DMS153 treated with DMSO at 0.1 percent for 48 hours (cell line): Measurements from ENCODE around the gene ZNF691.
A peak's percentile ranks its signal among the peaks of the same experiment; 100 is the strongest.
"Not testable (repeated sequence)": the region's sequence is repeated elsewhere in the genome, so short reads cannot be mapped to it uniquely, and the experiment has no call there.

ENCODE experiments used
- DNase-seq: peaks from one replicate; lab custom pipeline; 2025; ENCODE audit not compliant: unreplicated experiment; lab: John Stamatoyannopoulos, UW

Gene ZNF691, protein sequence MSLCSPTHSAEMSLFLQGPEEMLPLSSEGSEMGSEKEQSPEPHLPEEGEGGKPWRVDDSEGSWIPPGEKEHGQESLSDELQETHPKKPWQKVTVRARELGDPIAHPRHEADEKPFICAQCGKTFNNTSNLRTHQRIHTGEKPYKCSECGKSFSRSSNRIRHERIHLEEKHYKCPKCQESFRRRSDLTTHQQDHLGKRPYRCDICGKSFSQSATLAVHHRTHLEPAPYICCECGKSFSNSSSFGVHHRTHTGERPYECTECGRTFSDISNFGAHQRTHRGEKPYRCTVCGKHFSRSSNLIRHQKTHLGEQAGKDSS

DNA sequence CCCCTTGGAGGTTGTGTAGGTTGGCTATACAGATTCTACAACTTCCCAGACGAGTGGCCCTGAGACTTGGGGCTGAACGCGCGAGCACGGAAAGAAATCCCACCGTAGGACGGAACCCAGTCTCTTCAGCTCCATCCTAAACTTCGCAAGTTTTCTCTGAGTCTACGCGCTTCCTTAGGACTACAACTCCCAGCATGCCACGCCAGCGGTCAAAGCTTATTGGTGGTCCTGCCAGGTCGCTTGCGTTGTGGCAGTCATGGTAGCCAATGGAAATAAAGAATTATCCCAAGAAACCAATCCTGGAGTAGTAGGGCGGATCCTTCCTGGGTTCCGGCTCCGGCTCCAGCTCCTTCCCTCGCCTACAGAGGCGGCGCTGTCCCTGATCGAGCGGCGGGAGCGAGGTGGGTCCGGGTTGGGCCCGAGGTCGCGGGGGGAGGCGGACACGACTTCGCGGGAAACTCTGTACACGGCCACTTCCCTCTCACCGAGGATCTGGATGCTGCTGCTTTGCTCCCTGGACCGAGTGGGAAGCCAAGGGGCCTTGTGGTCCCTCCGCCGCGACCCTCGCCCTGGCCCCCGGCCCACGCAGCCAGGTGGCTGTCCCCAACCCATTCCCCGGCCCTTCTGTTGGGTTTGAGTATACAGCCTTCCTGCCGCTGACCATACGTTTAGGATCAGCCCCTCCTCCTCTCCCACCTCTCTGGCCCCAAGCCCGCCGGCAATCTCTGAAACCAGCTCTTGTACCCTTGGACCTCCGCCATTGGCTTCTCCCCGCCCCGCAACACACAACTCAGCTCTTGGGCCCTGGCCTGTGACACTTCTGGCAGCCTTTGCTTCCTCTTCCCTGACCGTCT, at the start of gene ZNF691:
Gene ZNF691 (plus strand): TSS at position 357 of the 854 bp plus-strand sequence. CDS start 3,046 bp downstream, outside the sequence.
- DNase-seq, result peak; percentile 98

- DNase-seq, result no peak
Measured at GRCh38 chr1:42797414-42797813, 49.0 kb upstream of the ZNF691 start.

DNA sequence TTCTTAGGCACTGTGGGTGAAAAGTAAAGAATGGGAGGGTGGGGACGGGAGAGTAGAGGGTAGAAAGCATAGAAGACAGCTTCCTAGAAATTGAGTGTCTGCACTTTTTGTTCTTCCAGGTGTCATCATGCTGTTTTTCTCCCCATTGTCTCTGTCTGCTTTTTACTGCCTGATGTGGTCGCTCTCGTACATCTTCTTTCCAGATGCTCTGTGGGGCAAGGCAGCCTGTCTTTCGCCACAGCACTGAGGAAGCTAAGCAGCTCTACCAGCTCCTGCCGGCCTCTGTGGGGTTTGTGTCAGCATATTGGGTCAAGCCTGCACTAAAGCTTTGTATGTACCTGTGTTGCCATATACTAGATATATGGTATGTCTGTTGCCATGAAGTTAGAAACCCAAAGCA, 48.4 kb upstream of the ZNF691 start:
- DNase-seq, result no peak

DNA sequence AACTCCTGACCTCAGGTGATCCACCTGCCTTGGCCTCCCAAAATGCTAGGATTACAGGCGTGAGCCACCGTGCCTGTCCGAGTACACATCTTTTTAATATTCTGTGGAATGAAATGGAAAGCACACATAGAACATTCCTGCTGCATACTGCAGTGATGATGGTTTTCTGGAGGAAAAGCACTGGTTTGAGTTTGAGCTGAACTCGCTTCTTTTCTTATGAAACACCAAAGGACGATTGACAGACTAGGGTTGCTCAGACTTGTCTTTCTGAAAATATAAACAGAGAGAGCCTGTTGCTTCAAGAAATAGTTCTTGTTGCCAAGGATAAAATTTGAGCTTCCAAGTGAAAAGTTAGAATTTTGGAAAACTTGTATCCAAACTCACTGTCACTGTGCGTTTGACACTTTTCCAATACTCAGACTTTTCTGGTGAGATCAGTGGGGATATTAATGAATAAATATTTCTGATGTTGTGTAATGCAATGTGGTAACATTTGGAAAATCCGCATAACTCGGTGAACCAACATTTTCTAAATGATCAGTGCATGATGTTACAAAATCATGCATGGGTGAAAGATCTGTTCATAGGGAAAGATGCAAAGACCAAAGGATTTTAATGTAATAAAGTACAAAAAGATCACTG, 44.5 kb upstream of the ZNF691 start:
- no peak for DNase-seq

DNA sequence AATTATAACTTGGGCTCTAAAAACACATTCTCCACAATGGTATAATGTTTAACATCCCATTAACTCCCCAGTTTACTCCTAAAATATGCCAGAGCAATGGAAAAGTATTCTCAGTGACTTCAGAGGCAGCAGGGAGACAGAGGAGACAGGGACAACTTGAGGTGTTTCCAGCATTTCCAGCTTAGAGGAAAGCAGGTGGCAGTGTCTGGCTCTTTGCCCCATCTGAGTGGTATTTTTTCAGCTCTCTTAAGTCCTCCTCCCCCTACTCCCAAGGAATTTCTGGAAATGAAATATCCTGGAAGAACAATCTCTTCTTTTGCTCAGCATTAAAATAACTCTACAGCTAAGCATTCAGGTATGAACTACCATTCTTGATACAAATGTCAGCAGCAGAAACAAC, 40.2 kb upstream of the ZNF691 start:
- no peak for DNase-seq

DNA sequence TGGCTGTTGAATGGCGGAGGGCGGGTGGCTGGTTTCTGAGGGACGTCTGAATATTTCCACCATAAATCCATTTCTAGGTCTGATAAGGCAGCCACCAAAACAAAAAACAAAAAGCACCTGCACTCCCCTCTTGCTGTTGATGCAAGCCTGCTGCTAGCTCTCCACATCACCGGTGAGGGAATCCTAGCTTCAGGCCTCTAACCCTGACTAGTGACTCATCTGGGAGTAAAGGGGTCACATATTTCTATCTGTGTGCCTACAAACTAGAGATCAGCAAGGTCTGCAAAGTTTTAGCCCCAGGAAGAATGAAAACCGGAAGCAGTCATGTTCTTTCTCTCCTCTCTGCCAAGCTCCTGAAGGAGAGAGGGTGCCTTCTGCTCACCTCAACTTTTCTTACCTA, 39.8 kb upstream of the ZNF691 start:
- DNase-seq, result no peak

DNA sequence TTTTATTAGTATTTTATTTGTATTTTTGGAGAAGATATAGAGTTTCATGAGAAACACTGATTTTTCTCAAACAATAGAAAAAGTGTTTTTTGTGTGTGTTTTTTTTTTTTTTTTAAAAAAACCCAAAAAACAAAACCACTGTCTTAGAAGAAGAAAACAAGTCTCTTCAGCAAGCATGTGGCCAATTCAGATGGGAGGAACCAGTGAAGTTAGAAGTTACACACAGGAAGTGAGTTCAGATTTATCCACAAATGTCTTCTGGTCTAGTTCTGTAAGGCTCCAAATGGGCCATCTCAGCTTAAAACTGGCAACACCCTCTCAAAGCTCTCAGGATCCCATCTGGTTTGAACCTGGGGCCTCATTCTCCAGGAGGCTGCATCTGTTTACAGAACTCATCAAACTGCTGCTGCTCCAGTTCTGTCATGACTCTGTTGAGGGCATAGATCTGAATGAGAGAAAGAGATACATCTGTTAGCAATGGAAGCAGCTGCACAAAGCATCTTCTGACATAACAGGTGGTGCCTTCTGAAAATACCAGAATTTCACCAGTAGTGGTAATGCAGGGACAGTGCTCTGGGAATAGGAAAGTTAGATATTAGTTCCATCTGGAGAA, 39.3 kb upstream of the ZNF691 start:
- no peak for DNase-seq

GRCh38 chr1:42814815-42815214, 31.6 kb upstream of the ZNF691 start:
- DNase-seq, result not testable (repeated sequence)

DNA sequence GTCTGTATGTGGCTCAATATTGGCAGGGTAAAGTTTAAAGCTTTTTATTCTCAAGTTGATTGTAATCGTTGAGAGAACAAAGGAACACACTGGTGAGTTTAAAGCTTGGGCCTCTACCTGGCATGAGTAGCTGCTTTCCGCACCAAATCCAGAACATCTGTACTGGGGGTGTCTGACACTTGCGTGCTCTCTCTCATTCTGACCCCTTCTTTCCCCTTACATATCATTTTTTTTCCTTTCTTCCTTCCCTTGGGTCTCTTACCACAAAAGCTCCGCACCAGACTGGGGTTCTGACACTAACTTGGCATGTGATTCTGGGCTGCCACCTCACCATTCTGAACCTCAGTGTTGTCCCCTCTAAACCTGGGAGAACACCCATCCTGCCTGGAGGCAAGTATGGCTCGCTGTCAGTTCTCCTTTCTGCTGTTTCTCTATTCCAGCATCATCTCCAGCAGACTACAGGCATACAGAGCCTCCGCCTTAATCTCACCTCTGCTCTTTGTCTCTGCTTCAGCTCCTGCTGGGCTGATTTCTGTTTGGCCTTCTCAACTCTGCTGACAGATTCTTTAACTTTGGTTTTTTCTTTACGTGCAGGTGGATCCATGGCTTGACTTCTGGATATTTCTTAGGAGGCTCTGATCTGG, 30.4 kb upstream of the ZNF691 start:
- DNase-seq, result peak; percentile 83

DNA sequence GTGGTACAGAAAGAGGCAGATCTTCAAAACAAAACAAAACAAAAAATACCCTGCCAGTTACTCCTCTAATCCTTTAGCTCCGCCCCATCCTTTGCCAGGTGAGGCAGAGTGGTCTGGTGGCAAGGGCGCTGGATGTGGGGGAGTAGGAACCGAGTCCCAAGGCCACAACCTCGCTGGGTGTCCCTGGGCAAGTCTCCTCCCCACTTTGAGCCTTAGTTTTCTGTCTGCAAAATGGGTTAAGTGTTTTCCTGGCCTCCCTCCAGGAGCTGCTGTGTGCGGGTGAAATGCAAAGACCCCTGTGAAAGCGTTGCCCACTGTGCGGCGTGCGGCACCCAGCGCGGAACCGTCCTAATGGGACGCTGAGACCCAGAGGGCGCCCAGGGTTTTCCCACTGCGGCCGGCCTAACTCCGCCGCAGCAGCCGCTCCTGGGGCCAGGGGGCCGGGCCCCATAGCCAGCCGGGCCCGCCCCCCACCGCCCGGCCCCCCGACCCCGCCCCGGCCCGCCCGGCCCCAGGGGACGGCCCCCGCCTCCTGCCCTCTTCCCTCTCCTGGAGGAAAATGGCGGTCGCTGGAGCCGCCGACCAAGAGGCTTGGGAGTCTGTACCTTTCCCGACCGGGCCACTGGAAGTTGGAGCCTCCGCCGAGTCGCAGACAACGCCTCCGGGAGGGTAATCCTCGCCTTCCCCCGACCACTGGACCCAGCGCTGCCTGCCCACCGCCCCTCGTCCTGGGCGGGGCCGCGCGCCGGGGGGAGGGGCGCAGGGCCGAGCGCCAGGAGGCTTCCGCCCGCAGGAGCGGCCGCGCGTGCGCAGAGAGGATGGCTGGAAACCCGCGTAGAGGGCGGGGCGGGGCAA, 29.6 kb upstream of the ZNF691 start, which contains the start of the genes ERMAP and SVBP:
Gene ERMAP (plus strand): TSS at position 538 of the 855 bp plus-strand sequence. CDS start 13,327 bp downstream, outside the sequence.
Gene SVBP (minus strand): TSS at position 813 of the 855 bp plus-strand sequence. CDS start 853 bp downstream, outside the sequence.
- DNase-seq, result peak; percentile 95

- no peak for DNase-seq
Measured at GRCh38 chr1:42817440-42817767, 29.0 kb upstream of the ZNF691 start.

DNA sequence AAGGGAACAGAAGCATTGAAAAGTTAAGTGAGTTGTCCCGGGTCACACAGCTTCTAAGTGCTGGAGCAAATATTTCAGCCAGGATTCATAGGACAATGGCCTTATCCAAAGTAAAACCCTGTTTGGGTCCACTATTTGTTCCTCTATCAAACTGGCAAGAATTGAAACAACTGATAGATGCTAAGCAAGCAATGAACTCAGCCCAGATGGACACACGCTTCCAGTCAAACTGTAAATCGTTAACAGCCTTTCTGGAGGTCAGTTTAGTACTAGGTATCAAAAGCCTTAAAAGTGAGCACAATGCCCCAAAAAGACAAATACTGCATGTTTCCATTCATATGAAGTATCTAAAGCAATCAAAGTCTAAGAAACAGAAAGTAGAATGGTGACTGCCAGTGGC, 28.4 kb upstream of the ZNF691 start:
- DNase-seq, result no peak

GRCh38 chr1:42820813-42821212, 25.6 kb upstream of the ZNF691 start:
- DNase-seq, result no peak

GRCh38 chr1:42821690-42822089, 24.7 kb upstream of the ZNF691 start:
- no peak for DNase-seq

GRCh38 chr1:42822800-42823392, 23.5 kb upstream of the ZNF691 start:
- no peak for DNase-seq

GRCh38 chr1:42824481-42825035, 21.9 kb upstream of the ZNF691 start:
- no peak for DNase-seq

DNA sequence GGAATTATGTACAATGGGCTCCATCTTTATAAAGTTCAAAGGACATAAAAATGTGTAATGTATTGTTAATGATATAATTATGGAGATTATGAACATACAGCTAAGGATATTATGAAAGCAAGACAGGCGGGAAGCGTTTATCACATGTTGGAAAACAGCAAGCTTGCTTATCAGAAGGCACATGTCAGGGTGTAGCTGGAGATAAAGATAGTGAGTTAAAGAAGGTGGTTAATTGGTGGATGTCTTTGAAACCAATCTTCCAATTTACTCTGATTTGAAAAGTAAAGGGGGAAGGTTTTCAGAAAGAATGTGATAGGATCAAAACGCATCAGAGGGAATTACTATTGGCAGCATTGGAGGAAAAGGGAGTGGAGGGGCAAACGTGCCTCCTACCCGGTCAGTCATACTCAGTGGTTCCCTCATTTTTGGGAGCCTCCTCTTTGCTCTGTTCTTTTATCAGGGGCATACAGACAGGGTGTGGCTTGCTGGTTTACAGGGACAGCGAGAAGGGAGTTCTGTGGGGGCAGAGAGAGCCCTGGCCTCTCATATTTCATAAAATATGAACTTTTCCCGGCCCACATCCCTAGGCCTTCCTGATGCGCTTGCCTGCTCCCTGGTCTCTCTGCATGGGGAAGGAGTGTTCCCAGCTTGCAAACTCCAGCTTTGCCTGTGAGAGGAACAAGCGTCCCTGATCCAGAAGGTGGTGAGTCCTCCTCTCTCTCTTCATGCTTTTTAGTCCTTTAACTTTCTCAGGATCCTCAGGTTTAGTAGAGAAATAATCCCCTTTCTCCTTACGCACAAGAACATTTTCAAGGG, 21.2 kb upstream of the ZNF691 start:
- no peak for DNase-seq

- no peak for DNase-seq
Measured at GRCh38 chr1:42830631-42831030, 15.8 kb upstream of the ZNF691 start.
